SU-DHL-6 (cell line): Measurements from ENCODE around the gene NCKAP5.

Source experiments
- EZH2phosphoT487 ChIP-seq: fragments of 200-600 bp; sonication (generic), shearing (Covaris generic); conservative IDR thresholded peaks from 2 replicates; pipeline ENCODE4 v1.6.1; 2018; ENCODE audit warnings: mild to moderate bottlenecking, antibody characterized with exemption, low read length, moderate library complexity, mixed read lengths
- TF ChIP-seq, protein P1 (sequence below): fragments of 200-600 bp; sonication (generic); IDR thresholded peaks from one replicate; pipeline ENCODE4 v1.5.1; 2017; ENCODE audit warnings: antibody characterized with exemption, mild to moderate bottlenecking, low read length, moderate library complexity; ENCODE audit not compliant: insufficient read depth, poor library complexity, severe bottlenecking

DNA sequence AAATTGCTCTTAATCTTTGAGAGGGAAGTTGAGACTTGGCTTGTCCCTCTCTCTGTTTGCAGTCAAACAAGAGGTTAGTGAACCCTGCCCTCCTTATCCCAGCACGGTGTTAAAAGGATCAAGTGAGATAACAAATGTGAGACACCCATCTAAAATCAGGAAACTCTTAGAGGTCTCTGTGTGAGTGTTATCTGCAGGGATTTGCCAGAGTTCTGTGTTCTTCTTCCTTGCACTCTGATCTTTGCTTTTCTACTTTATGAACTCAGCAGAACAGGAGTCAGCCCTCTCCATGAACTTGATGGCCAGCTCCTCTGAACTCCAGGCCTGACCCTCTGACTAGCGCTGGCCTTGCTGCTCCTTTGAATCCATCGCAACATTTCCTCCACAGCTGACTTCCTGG, 123.8 kb downstream of the NCKAP5 start:
- TF ChIP-seq, protein P1, sequence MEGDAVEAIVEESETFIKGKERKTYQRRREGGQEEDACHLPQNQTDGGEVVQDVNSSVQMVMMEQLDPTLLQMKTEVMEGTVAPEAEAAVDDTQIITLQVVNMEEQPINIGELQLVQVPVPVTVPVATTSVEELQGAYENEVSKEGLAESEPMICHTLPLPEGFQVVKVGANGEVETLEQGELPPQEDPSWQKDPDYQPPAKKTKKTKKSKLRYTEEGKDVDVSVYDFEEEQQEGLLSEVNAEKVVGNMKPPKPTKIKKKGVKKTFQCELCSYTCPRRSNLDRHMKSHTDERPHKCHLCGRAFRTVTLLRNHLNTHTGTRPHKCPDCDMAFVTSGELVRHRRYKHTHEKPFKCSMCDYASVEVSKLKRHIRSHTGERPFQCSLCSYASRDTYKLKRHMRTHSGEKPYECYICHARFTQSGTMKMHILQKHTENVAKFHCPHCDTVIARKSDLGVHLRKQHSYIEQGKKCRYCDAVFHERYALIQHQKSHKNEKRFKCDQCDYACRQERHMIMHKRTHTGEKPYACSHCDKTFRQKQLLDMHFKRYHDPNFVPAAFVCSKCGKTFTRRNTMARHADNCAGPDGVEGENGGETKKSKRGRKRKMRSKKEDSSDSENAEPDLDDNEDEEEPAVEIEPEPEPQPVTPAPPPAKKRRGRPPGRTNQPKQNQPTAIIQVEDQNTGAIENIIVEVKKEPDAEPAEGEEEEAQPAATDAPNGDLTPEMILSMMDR, result no peak
- TF ChIP-seq EZH2phosphoT487, result no peak
